Trophoblast cell (in vitro differentiated cells and primary cell): ENCODE data around the gene ZC3H13.

Experiments
- DNase-seq, 2 donors: peaks; one replicate each; pipeline ENCODE4 v3.0.0-alpha.2; 2016
- H2AFZ ChIP-seq: 2 replicates; pipeline ENCODE4 v1.6.1; 2013; ENCODE audit warnings: low read length, moderate library complexity, mild to moderate bottlenecking; ENCODE audit not compliant: insufficient read depth, poor library complexity
- H2AK5ac ChIP-seq: 2 replicates; pipeline ENCODE4 v1.6.1; 2013; ENCODE audit warnings: mild to moderate bottlenecking, low read length
- H2BK120ac ChIP-seq: 2 replicates; pipeline ENCODE4 v1.6.1; 2013; ENCODE audit warnings: low read length, mild to moderate bottlenecking, moderate library complexity; ENCODE audit not compliant: insufficient read depth, poor library complexity
- H2BK12ac ChIP-seq: 2 replicates; pipeline ENCODE4 v1.6.1; 2013; ENCODE audit warnings: mild to moderate bottlenecking, low read length, moderate library complexity
- H2BK5ac ChIP-seq: 2 replicates; pipeline ENCODE4 v1.6.1; 2013; ENCODE audit warnings: low read length, low read depth, moderate library complexity, mild to moderate bottlenecking; ENCODE audit not compliant: poor library complexity
- H3K14ac ChIP-seq: 2 replicates; pipeline ENCODE4 v1.6.1; 2013; ENCODE audit warnings: mild to moderate bottlenecking, low read length
- H3K18ac ChIP-seq: 2 replicates; pipeline ENCODE4 v1.6.1; 2013; ENCODE audit warnings: mild to moderate bottlenecking, low read length
- H3K23ac ChIP-seq: 2 replicates; pipeline ENCODE4 v1.6.1; 2013; ENCODE audit warnings: low read length
- H3K27ac ChIP-seq: 2 replicates; pipeline ENCODE4 v1.5.1; 2013; ENCODE audit warnings: low read depth, mild to moderate bottlenecking, inconsistent platforms, low read length, moderate library complexity
- H3K27me3 ChIP-seq: 2 replicates; pipeline ENCODE4 v1.6.1; 2013; ENCODE audit warnings: inconsistent platforms, mild to moderate bottlenecking, low read length, moderate library complexity; ENCODE audit not compliant: insufficient read depth
- H3K36me3 ChIP-seq, 2 experiments: 1 replicate in 1 of 2; 2 replicates in 1 of 2; pipeline ENCODE4 v1.6.1; 2013; ENCODE audit warnings: low read length in 2 of 2, mild to moderate bottlenecking in 2 of 2, moderate library complexity in 1 of 2; ENCODE audit not compliant: insufficient read depth in 2 of 2, control insufficient read depth in 1 of 2
- H3K4ac ChIP-seq: 2 replicates; pipeline ENCODE4 v1.6.1; 2013; ENCODE audit warnings: low read depth, mild to moderate bottlenecking, low read length, moderate library complexity
- H3K4me1 ChIP-seq, 2 experiments: 1 replicate in 1 of 2; 2 replicates in 1 of 2; pipeline ENCODE4 v1.6.1; 2013; ENCODE audit warnings: low read length in 2 of 2, mild to moderate bottlenecking in 2 of 2, moderate library complexity in 1 of 2; ENCODE audit not compliant: insufficient read depth in 2 of 2, control insufficient read depth in 1 of 2
- H3K4me2 ChIP-seq: 2 replicates; pipeline ENCODE4 v1.6.1; 2013; ENCODE audit warnings: inconsistent platforms, mild to moderate bottlenecking, low read length, moderate library complexity
- H3K4me3 ChIP-seq: 2 replicates; pipeline ENCODE4 v1.5.1; 2013; ENCODE audit warnings: mild to moderate bottlenecking, low read depth, low read length, inconsistent platforms
- H3K79me1 ChIP-seq: one replicate; pipeline ENCODE4 v1.6.1; 2013; ENCODE audit warnings: low read length
- H3K79me2 ChIP-seq: 2 replicates; pipeline ENCODE4 v1.6.1; 2013; ENCODE audit warnings: low read length, mild to moderate bottlenecking; ENCODE audit not compliant: control insufficient read depth, insufficient read depth, poor library complexity
- H3K9ac ChIP-seq: 2 replicates; pipeline ENCODE4 v1.6.1; 2013; ENCODE audit warnings: mild to moderate bottlenecking, low read length
- H3K9me3 ChIP-seq: 2 replicates; pipeline ENCODE4 v1.6.1; 2013; ENCODE audit warnings: low read depth, mild to moderate bottlenecking, control low read depth, inconsistent platforms, low read length; ENCODE audit not compliant: insufficient read depth
- H4K12ac ChIP-seq: 2 replicates; pipeline ENCODE4 v1.6.1; 2013; ENCODE audit warnings: low read depth, mild to moderate bottlenecking, low read length, moderate library complexity
- H4K8ac ChIP-seq: 2 replicates; pipeline ENCODE4 v1.6.1; 2013; ENCODE audit warnings: low read depth, mild to moderate bottlenecking, low read length, moderate library complexity
- H4K91ac ChIP-seq: one replicate; pipeline ENCODE4 v1.6.1; 2013; ENCODE audit warnings: low read depth, mild to moderate bottlenecking, low read length, moderate library complexity
- WGBS: extraction: QIAGEN DNeasy Blood & Tissue Kit; methylation state at CpG from one replicate; pipeline ENCODE4 v1.1.7; 2013; ENCODE audit warnings: missing lambda C conversion rate; ENCODE audit not compliant: insufficient read length, insufficient coverage; ENCODE audit errors: extremely low coverage; 5-methylcytosine and 5-hydroxymethylcytosine counted together

The ZC3H13 gene

GRCh38 chr13:46015366-46015765, 37.2 kb downstream of the ZC3H13 start:
- no peaks in the 10 kb centered on the region for H3K79me1 ChIP-seq
- no peaks in the 10 kb centered on the region for H3K4me1 ChIP-seq
- no peak overlapping the region for H4K12ac ChIP-seq
- no peak overlapping the region for H3K4me3 ChIP-seq
- H3K36me3 ChIP-seq: peaks cover 2 to 11% of the 10 kb centered on the region in 2 experiments
- no peak overlapping the region for H3K23ac ChIP-seq
- no peak for DNase-seq
- H2BK5ac ChIP-seq: no peak overlapping the region
- no peak overlapping the region for H3K14ac ChIP-seq
- no peaks in the 10 kb centered on the region for H3K9me3 ChIP-seq
- no peak overlapping the region for H3K4me2 ChIP-seq
- H3K27me3 ChIP-seq: no peaks in the 10 kb centered on the region
- H3K27ac ChIP-seq: no peak overlapping the region
- H3K79me2 ChIP-seq: no peaks in the 10 kb centered on the region
- H4K91ac ChIP-seq: no peak overlapping the region
- no peak overlapping the region for H2AFZ ChIP-seq
- no peak overlapping the region for H4K8ac ChIP-seq
- H2BK12ac ChIP-seq: no peak overlapping the region
- H3K9ac ChIP-seq: no peak overlapping the region
- H2BK120ac ChIP-seq: no peak overlapping the region
- H3K4ac ChIP-seq: no peak overlapping the region
- no peak overlapping the region for H3K18ac ChIP-seq
- no peak overlapping the region for H2AK5ac ChIP-seq
- no CpG with 5 or more reads among the region's 3 CpGs for WGBS

GRCh38 chr13:46012404-46012803, 40.1 kb downstream of the ZC3H13 start:
- Histone ChIP-seq H2BK120ac (no peak overlapping the region), H3K79me1 (no peaks in the 10 kb centered on the region)

DNA sequence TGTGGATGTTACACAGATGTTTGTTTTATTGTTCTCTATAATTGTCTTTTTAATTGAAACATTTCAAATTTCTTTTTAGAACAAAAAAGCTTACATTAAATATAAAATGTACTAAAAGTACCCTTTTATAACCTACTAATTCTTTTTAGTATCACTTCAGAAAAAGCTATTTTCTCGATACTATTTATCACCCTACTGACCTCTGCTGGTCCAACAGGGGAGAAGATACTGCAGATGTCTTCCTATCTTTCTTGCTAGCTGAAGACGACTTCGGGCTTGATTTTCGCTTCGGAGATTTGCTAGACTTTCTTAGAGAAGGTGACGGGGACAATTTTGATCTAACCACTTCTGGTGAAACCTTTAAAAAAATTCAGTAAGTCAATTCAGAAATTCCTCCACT, 42.4 kb downstream of the ZC3H13 start:
- H3K79me2 ChIP-seq: no peaks in the 10 kb centered on the region
- no peak overlapping the region for H3K9ac ChIP-seq
- DNase-seq: peak in 1 of 2 donors; percentile 19
- WGBS: no CpG with 5 or more reads among the region's 6 CpGs
- H2AFZ ChIP-seq: no peak overlapping the region
- H3K14ac ChIP-seq: no peak overlapping the region
- no peak overlapping the region for H2BK120ac ChIP-seq
- no peak overlapping the region for H2BK5ac ChIP-seq
- no peak overlapping the region for H4K91ac ChIP-seq
- no peaks in the 10 kb centered on the region for H3K9me3 ChIP-seq
- peaks cover 2 to 7% of the 10 kb centered on the region in 2 experiments for H3K36me3 ChIP-seq
- H2AK5ac ChIP-seq: no peak overlapping the region
- no peak overlapping the region for H4K8ac ChIP-seq
- no peak overlapping the region for H3K18ac ChIP-seq
- H3K27ac ChIP-seq: no peak overlapping the region
- H3K79me1 ChIP-seq: no peaks in the 10 kb centered on the region
- H3K4me3 ChIP-seq: no peak overlapping the region
- no peaks in the 10 kb centered on the region for H3K4me1 ChIP-seq
- no peaks in the 10 kb centered on the region for H3K27me3 ChIP-seq
- H4K12ac ChIP-seq: no peak overlapping the region
- H2BK12ac ChIP-seq: no peak overlapping the region
- no peak overlapping the region for H3K4me2 ChIP-seq
- H3K4ac ChIP-seq: no peak overlapping the region
- H3K23ac ChIP-seq: no peak overlapping the region

More at GRCh38 chr13:46012404-46012803, 40.1 kb downstream of the ZC3H13 start:
- DNase-seq: peak in 1 of 2 donors; percentile 31
- H3K4ac ChIP-seq: no peak overlapping the region
- H3K36me3 ChIP-seq: peaks cover 0 to 10% of the 10 kb centered on the region in 2 experiments
- no peak overlapping the region for H3K18ac ChIP-seq
- H3K23ac ChIP-seq: no peak overlapping the region
- H3K9ac ChIP-seq: no peak overlapping the region
- H2BK12ac ChIP-seq: no peak overlapping the region
- no peak overlapping the region for H4K91ac ChIP-seq
- no peak overlapping the region for H3K14ac ChIP-seq
- H4K8ac ChIP-seq: no peak overlapping the region
- no peak overlapping the region for H2AK5ac ChIP-seq
- no peaks in the 10 kb centered on the region for H3K4me1 ChIP-seq
- H4K12ac ChIP-seq: no peak overlapping the region
- H2BK5ac ChIP-seq: no peak overlapping the region
- H3K9me3 ChIP-seq: no peaks in the 10 kb centered on the region
- no peak overlapping the region for H2AFZ ChIP-seq
- H3K27ac ChIP-seq: no peak overlapping the region
- no peak overlapping the region for H3K4me3 ChIP-seq
- no peaks in the 10 kb centered on the region for H3K79me2 ChIP-seq
- H3K27me3 ChIP-seq: no peaks in the 10 kb centered on the region
- H3K4me2 ChIP-seq: no peak overlapping the region

DNA sequence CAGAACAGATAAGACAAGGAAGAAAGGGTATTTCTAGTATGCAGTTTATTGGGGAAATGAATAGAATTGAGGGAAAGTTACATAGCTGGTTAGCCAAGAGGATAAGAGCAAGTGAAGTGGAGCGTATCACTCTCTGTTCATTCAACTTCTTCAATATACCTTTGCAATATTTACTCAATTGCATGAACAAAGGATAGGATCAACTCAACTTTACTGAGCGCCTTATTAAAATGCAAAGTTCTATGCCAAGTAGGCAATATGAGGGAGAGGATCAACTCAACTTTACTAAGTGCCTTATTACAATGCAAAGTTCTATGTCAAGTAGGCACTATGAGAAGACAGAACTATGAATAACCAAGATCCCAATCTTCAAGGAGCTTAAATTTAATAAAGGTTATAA, 43.9 kb downstream of the ZC3H13 start:
- no peak overlapping the region for H2BK5ac ChIP-seq
- no peak overlapping the region for H3K9ac ChIP-seq
- H2BK12ac ChIP-seq: no peak overlapping the region
- no peak overlapping the region for H4K12ac ChIP-seq
- H3K27ac ChIP-seq: no peak overlapping the region
- H3K4me2 ChIP-seq: no peak overlapping the region
- H3K27me3 ChIP-seq: no peaks in the 10 kb centered on the region
- H4K8ac ChIP-seq: no peak overlapping the region
- H3K14ac ChIP-seq: no peak overlapping the region
- H3K79me2 ChIP-seq: no peaks in the 10 kb centered on the region
- no peak overlapping the region for H3K18ac ChIP-seq
- H2AFZ ChIP-seq: no peak overlapping the region
- H3K9me3 ChIP-seq: no peaks in the 10 kb centered on the region
- no peak overlapping the region for H4K91ac ChIP-seq
- no peak overlapping the region for H3K4ac ChIP-seq
- no peak overlapping the region for H2BK120ac ChIP-seq
- H3K23ac ChIP-seq: no peak overlapping the region
- DNase-seq: no peak
- H3K4me1 ChIP-seq: no peaks in the 10 kb centered on the region
- no peaks in the 10 kb centered on the region for H3K79me1 ChIP-seq
- no CpG with 5 or more reads among the region's 2 CpGs for whole genome bisulfite sequencing
- peaks cover 2 to 7% of the 10 kb centered on the region in 2 experiments for H3K36me3 ChIP-seq
- no peak overlapping the region for H3K4me3 ChIP-seq
- no peak overlapping the region for H2AK5ac ChIP-seq
